ENCODE measurements around the gene GAS2. TPM values are rescaled to one million over a fixed set of nuclear protein-coding genes. Genes with fewer than 3 reads are reported as not detected.

Gene GAS2
- total and polyA plus RNA-seq, 11 donors: 2.7 to 23.0 (median 10.8) TPM

DNA sequence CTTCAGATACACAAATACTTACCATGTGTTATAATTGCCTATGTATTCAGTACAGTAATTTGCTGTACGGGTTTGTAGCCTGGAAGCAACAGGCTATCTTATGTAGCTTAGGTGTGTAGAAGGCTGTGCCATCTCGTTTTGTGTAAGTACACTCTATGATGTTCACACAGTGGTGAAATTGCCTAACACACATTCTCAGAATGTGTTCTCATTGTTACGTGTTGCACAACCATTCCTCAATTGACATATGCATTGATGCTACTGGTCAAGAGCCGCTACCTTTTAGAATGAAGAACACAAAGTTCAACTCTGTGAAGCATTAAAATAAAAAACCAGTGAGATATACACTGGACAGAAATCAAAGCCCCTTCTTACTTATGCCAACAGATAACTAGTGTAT, 136.4 kb downstream of the GAS2 start:
- DNase-seq: no peak

DNA sequence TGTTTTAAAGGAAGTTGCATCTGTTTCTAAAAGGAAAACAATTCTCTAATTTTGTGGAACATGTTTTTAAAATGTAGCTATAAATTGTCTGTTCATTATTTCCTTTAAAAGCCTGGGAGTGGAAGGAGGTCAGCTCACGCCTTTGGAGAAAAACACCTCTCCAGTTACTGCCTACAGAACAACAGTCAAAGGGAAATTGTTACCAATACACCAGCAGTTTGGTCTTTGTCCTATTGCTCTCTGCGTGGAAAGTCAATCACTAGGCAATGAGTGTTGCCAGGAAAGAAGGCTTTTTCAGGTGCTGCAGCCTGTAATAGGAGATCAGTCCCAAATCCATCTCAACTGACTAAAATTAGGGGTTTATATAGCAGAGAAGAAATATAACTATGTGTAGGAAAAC, 141.0 kb downstream of the GAS2 start:
- Histone ChIP-seq H3K27me3 (no peaks in the 10 kb centered on the region), H3K36me3 (peaks cover 0 to 5% (median 0%) of the 10 kb centered on the region in 9 donors), H3K4me3 (no peak overlapping the region), H3K4me1 (peaks cover 0 to 25% (median 17%) of the 10 kb centered on the region in 12 donors), H3K9me3 (peaks cover 0 to 3% (median 0%) of the 10 kb centered on the region in 12 donors), H3K27ac (peak overlapping the region in 8 of 12 donors; percentile 12 to 55 (median 47))
- TF ChIP-seq, protein P1, sequence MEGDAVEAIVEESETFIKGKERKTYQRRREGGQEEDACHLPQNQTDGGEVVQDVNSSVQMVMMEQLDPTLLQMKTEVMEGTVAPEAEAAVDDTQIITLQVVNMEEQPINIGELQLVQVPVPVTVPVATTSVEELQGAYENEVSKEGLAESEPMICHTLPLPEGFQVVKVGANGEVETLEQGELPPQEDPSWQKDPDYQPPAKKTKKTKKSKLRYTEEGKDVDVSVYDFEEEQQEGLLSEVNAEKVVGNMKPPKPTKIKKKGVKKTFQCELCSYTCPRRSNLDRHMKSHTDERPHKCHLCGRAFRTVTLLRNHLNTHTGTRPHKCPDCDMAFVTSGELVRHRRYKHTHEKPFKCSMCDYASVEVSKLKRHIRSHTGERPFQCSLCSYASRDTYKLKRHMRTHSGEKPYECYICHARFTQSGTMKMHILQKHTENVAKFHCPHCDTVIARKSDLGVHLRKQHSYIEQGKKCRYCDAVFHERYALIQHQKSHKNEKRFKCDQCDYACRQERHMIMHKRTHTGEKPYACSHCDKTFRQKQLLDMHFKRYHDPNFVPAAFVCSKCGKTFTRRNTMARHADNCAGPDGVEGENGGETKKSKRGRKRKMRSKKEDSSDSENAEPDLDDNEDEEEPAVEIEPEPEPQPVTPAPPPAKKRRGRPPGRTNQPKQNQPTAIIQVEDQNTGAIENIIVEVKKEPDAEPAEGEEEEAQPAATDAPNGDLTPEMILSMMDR (IDR thresholded peaks at IDR 0.05): no peak
- TF ChIP-seq POLR2A (IDR thresholded peaks at IDR 0.05): no peak
- 55 to 67% (median 63%) methylated on average over 2 of the region's 2 CpGs for WGBS, 4 donors
- DNase-seq: no peak
- intact Hi-C loops (cut with DNase I): loop anchor here in 1 of 10 donors (10.0 kb wide), 1 partner anchor 373 kb away; no protein-coding TSS in a partner anchor
- peak in 1 of 4 donors; percentile 31 for ATAC-seq

More for the DNA sequence above, 136.4 kb downstream of the GAS2 start:
- intact Hi-C loops (cut with DNase I): loop anchor here in 1 of 10 donors (10.0 kb wide), 1 partner anchor 368 kb away; no protein-coding TSS in a partner anchor
- no peak for TF ChIP-seq POLR2A (IDR thresholded peaks at IDR 0.05)
- TF ChIP-seq, protein P1 (IDR thresholded peaks at IDR 0.05): no peak
- H3K4me1 ChIP-seq: peaks cover 0 to 12% (median 3%) of the 10 kb centered on the region in 12 donors
- no peaks in the 10 kb centered on the region for H3K36me3 ChIP-seq
- no peak overlapping the region for H3K4me3 ChIP-seq
- ATAC-seq: no peak
- H3K27me3 ChIP-seq: no peaks in the 10 kb centered on the region
- no peaks in the 10 kb centered on the region for H3K9me3 ChIP-seq
- 88 to 94% (median 93%) methylated on average over 4 of the region's 4 CpGs for WGBS, 4 donors
- H3K27ac ChIP-seq: no peak overlapping the region

DNA sequence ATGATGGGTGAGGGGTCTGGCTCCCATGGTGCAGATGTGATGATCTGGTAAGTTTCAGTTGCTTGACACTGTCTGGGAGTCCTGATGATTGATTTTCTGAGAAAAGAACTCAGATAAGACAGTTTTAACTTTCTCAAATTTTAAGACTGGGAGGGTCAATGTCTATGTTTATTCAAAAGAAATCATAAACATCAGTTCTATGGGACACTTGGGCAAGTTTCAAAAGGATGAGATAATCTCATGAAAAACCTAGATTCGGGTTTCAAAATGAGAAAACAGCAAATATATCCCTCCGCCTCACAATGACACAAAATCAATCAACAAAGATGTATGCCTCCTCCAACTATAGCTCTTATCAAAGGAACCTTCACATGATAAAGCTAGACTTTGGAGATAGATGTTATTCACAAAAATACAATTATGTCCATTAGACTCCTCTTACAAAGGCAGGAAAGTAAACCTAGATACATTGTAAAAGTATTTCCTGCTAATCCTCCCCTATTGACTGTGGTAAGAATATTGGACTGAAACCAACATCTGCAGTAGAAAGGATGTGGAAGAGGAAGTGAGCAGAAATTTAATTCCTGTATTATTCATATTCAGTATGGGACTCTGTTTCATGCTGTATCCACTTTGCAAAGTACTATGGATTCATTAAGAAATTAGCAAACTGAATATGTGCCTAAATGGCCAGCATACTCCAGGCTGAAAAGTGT, 141.6 kb downstream of the GAS2 start:
- Histone ChIP-seq H3K9me3 (peaks cover 0 to 3% (median 0%) of the 10 kb centered on the region in 12 donors), H3K27me3 (no peaks in the 10 kb centered on the region), H3K36me3 (peaks cover 0 to 9% (median 0%) of the 10 kb centered on the region in 9 donors), H3K27ac (peak overlapping the region in 10 of 12 donors; percentile 12 to 66 (median 54)), H3K4me1 (peaks cover 0 to 25% (median 17%) of the 10 kb centered on the region in 12 donors), H3K4me3 (no peak overlapping the region)
- TF ChIP-seq, protein P1 (IDR thresholded peaks at IDR 0.05): no peak
- no peak for TF ChIP-seq POLR2A (IDR thresholded peaks at IDR 0.05)
- intact Hi-C loops (cut with DNase I): loop anchor here in 2 of 10 donors (1.0 to 10.0 kb wide), 3 partner anchors 21 to 373 kb away; partner anchors contain the start of gene SVIP (in 2 of the 2)
- DNase-seq (no peak), ATAC-seq (peak in 2 of 4 donors; percentile 59 to 91)
- WGBS, 4 donors: 58 to 66% (median 63%) methylated on average over 2 of the region's 2 CpGs

DNA sequence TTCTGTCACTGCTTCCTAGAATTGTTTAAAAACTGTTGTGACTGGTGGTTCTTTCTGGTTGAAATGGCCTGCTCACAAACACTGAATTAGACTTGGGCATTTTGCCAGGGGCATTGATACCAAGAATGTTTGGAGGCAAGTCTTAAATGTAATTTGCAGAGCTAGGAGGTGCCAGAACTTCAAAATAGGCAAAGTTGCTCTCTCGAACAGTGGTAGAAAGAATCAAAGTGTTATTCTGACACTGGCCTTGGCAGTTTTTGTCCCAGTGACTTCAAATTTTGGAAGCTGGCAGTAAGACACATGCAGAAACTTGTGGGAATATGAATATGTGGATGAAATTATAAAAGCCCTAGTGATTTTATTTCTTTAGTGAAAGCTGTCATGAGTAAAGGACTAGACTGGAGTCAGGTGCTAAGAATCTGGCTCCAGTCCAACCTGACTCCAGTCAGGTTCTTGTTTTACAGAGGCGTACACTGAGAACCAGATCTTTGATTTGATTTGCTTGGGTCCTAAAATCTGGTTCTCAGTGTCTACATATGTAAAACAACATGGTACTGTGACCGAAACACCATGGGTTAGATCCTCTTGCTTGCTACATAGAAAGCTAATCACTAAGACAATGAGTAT, 142.3 kb downstream of the GAS2 start:
- DNase-seq (peak in 2 of 5 donors; percentile 21 to 37), ATAC-seq (no peak)
- Histone ChIP-seq H3K27me3 (no peaks in the 10 kb centered on the region), H3K9me3 (peaks cover 0 to 3% (median 0%) of the 10 kb centered on the region in 12 donors), H3K4me3 (no peak overlapping the region), H3K4me1 (peaks cover 0 to 25% (median 17%) of the 10 kb centered on the region in 12 donors), H3K36me3 (peaks cover 0 to 16% (median 0%) of the 10 kb centered on the region in 9 donors), H3K27ac (peak overlapping the region in 11 of 12 donors; percentile 21 to 66 (median 46))
- intact Hi-C loops (cut with DNase I): loop anchor here in 2 of 10 donors (1.0 to 10.0 kb wide), 3 partner anchors 20 to 374 kb away; partner anchors contain the start of gene SVIP (in 2 of the 2)
- 56 to 69% (median 60%) methylated on average over 3 of the region's 3 CpGs for WGBS, 4 donors
- no peak for TF ChIP-seq POLR2A (IDR thresholded peaks at IDR 0.05)
- TF ChIP-seq, protein P1 (IDR thresholded peaks at IDR 0.05): no peak
